WI38 (cell line): Measurements from ENCODE around the gene SHISA5.
A peak's percentile ranks its signal among the peaks of the same experiment; 100 is the strongest.

Experiments
- H3K4me3 ChIP-seq: 2 replicates; pipeline ENCODE4 v1.5.1; 2011; ENCODE audit warnings: low read depth, mild to moderate bottlenecking, control low read depth, low read length
- TF ChIP-seq, protein P1 (sequence below): IDR thresholded peaks from 2 replicates; pipeline ENCODE4 v1.5.1; 2012; ENCODE audit warnings: low read depth, mild to moderate bottlenecking, control low read depth, low read length

SHISA5 gene

DNA sequence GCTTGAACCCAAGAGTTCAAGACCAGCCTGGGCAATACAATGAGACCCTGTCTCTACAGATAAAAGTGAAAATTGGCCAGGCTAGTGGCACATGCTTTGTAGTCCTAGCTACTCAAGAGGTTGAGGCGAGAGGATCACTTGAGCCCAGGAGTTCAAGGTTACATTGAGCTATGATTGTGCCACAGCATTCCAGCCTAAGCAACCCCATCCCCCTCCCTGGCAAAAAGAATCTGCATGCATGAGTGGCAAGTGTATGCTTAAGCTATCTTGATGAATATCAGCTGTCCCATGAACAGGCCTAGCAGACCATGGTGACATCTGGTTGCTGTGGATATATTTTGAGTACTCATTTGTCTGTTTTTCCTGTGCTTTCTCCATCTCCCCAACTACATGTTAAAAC, 52.7 kb downstream of the SHISA5 start:
- TF ChIP-seq, protein P1, sequence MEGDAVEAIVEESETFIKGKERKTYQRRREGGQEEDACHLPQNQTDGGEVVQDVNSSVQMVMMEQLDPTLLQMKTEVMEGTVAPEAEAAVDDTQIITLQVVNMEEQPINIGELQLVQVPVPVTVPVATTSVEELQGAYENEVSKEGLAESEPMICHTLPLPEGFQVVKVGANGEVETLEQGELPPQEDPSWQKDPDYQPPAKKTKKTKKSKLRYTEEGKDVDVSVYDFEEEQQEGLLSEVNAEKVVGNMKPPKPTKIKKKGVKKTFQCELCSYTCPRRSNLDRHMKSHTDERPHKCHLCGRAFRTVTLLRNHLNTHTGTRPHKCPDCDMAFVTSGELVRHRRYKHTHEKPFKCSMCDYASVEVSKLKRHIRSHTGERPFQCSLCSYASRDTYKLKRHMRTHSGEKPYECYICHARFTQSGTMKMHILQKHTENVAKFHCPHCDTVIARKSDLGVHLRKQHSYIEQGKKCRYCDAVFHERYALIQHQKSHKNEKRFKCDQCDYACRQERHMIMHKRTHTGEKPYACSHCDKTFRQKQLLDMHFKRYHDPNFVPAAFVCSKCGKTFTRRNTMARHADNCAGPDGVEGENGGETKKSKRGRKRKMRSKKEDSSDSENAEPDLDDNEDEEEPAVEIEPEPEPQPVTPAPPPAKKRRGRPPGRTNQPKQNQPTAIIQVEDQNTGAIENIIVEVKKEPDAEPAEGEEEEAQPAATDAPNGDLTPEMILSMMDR, result no peak
- H3K4me3 ChIP-seq, result no peak overlapping the region

DNA sequence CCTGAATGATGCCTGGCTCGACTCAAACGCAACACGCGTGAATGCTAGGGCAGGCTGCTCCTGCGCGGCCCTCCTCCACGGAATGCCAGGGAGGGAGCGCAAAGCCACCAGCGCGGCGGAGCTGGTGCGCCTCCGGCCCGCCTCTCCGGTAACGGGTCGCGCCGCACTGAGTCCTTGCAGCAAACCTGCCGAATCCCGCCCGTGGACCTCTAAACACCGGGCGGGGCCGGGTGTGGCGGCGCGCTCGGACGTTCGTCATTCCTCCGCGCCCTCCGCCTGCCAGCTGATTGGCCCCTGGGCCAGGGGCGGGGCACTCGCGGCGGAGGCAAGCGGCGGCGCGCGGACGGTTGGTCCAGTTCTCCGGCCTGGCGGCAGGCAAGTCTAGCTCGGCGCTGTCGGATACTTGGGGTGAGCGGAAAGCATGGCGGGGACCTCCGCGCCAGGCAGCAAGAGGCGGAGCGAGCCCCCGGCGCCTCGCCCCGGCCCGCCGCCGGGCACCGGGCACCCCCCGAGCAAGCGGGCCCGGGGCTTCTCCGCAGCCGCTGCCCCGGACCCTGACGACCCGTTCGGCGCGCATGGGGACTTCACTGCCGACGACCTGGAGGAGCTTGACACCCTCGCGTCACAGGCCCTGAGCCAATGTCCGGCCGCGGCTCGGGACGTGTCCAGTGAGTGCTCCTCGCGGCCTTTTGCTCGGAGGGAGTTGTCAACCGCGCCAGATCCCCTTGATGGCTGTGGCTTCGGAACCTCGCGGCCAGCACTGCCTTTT, 57.4 kb downstream of the SHISA5 start, which contains the start of gene ATRIP:
Gene ATRIP (plus strand): TSS at position 313 of the 769 bp plus-strand sequence. CDS start 109 bp downstream, at position 422.
- TF ChIP-seq, protein P1, result no peak
- peak within 1 kb of the TSS; percentile 85 for H3K4me3 ChIP-seq

DNA sequence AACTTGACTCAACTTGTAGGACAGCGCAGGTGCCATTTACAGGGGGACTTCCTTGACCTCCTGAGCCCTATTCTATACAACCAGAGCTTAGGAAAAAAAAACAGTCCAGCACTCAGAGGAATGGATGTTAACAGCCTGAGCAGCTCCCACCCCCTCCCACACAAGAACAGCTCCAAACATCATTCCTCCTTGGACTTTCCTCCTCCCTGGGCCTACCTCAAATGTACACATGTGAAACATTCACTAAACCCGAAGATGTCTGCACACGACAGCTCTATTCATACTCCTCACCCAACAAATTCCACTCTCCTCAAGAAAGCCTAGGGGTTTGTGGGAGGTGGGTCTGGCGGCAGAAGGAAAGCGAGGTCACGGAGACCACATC, 57.9 kb downstream of the SHISA5 start:
- peak overlapping the region; percentile 85 for H3K4me3 ChIP-seq
- TF ChIP-seq, protein P1, result no peak

DNA sequence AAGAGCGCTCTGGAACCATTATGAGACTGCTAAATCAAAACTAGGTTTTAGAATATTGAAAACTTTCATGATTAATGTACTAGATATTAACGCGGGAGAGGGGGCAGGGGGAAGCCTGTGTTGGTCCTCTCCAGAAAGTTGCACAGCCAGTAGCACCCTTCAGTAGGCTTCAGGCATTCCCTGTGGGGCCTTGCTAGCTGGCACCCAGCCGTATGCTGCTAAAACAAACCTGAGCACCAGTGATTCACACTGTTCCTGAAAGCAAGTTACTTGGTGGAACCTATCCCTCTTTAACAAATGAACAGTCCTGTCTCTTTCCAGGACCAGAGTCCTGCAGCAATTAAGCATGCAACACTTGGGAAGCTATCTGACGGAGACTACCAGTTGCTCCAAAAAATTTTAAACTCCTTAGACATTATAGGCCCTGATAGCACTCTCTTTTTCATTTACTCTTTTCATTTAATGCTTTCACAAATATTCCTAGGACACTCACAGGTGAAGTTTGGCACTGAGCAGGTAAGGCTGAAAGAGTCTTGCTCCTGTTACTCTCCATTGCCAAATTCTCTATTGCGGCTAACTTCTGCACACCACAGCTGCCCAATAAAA, 58.6 kb downstream of the SHISA5 start:
- H3K4me3 ChIP-seq, result peak overlapping the region; percentile 85

DNA sequence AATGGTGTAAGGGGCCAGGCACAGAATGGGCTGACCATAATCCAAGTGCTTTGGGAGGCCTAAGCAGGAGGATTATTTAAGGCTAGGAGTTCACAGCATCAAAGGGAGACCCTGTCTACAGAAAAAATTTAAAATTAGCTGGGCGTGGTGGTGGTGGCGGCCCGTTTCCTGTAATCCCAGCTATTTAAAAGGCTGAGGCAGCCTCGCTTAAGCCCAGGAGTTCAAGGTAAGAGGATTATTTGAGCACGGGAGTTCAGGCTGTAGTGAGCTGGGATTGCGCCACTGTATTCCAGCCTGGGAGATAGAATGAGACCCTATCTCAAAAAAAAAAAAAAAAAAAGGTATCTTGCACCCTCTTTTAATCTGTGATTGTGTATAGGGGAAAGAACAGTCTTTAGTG, 62.0 kb downstream of the SHISA5 start:
- H3K4me3 ChIP-seq, result no peak overlapping the region
- TF ChIP-seq, protein P1, result no peak

More for the DNA sequence above, 58.6 kb downstream of the SHISA5 start:
- TF ChIP-seq, protein P1, result no peak

DNA sequence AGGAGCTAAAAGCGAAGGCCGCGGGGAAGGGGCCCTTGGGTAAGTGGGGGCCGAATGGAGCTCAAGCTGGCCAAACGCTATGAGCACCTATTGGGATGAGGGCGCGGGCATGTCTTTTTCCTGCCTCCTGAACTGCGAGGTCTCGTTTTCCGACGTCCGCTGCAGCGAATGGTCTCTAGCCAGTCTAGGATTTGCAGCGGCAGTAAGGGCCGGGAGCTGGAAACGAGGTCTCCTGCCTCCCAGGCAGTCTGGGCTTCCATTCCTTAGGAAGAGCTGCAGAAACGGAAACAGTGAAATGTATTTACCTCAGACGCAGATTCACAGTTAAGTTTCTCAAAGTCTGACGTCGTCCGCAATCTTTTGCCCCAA, 63.4 kb downstream of the SHISA5 start:
- TF ChIP-seq, protein P1, result no peak
- peak overlapping the region; percentile 96 for H3K4me3 ChIP-seq
